ENCODE data around the gene HDC. TPM values are rescaled to one million over a fixed set of nuclear protein-coding genes. Genes with fewer than 3 reads are reported as not detected.
A peak's percentile ranks its signal among the peaks of the same experiment; 100 is the strongest.

HDC gene
- total RNA-seq, 1 donor from 2014 or later = 1.00 TPM

- no peak for DNase-seq (ENCODE audit: low spot score)
- intact Hi-C loops (cut with DNase I) = no loop called here
Measured at GRCh38 chr15:50257332-50257731, 8.2 kb downstream of the HDC start.

- intact Hi-C loops (cut with DNase I) = no loop called here
- DNase-seq (ENCODE audit: low spot score) = no peak
Measured at GRCh38 chr15:50256188-50257041, 9.1 kb downstream of the HDC start.

- no peak for DNase-seq (ENCODE audit: low spot score)
- intact Hi-C loops (cut with DNase I) = no loop called here
Measured at GRCh38 chr15:50252556-50252955, 13.0 kb downstream of the HDC start.

GRCh38 chr15:50251638-50252182, 13.8 kb downstream of the HDC start:
- intact Hi-C loops (cut with DNase I) = no loop called here
- DNase-seq (ENCODE audit: low spot score) = no peak

- intact Hi-C loops (cut with DNase I) = no loop called here
- no peak for DNase-seq (ENCODE audit: low spot score)
Measured at GRCh38 chr15:50250760-50251394, 14.6 kb downstream of the HDC start.

GRCh38 chr15:50249704-50250103, 15.8 kb downstream of the HDC start:
- intact Hi-C loops (cut with DNase I) = no loop called here
- no peak for DNase-seq (ENCODE audit: low spot score)

- no peak for DNase-seq (ENCODE audit: low spot score)
- intact Hi-C loops (cut with DNase I) = no loop called here
Measured at GRCh38 chr15:50248994-50249582, 16.4 kb downstream of the HDC start.

- intact Hi-C loops (cut with DNase I) = no loop called here
- peak; percentile 78 for DNase-seq (ENCODE audit: low spot score)
Measured at GRCh38 chr15:50247819-50248655, 17.5 kb downstream of the HDC start.

GRCh38 chr15:50246631-50247030, 18.9 kb downstream of the HDC start:
- no peak for DNase-seq (ENCODE audit: low spot score)
- intact Hi-C loops (cut with DNase I) = no loop called here

GRCh38 chr15:50244959-50245624, 20.4 kb downstream of the HDC start:
- DNase-seq (ENCODE audit: low spot score) = no peak
- intact Hi-C loops (cut with DNase I) = no loop called here

- no peak for DNase-seq (ENCODE audit: low spot score)
- intact Hi-C loops (cut with DNase I) = no loop called here
Measured at GRCh38 chr15:50244153-50244552, 21.4 kb downstream of the HDC start.

GRCh38 chr15:50241684-50242450, 23.7 kb downstream of the HDC start:
- DNase-seq (ENCODE audit: low spot score) = no peak
- intact Hi-C loops (cut with DNase I) = no loop called here

- DNase-seq (ENCODE audit: low spot score) = no peak
- intact Hi-C loops (cut with DNase I) = no loop called here
Measured at GRCh38 chr15:50238255-50238654, 27.3 kb downstream of the HDC start.

- intact Hi-C loops (cut with DNase I) = no loop called here
- no peak for DNase-seq (ENCODE audit: low spot score)
Measured at GRCh38 chr15:50236433-50236832, 29.1 kb downstream of the HDC start.

- intact Hi-C loops (cut with DNase I) = no loop called here
- no peak for DNase-seq (ENCODE audit: low spot score)
Measured at GRCh38 chr15:50235794-50236193, 29.7 kb downstream of the HDC start.

GRCh38 chr15:50234764-50235163, 30.8 kb downstream of the HDC start:
- intact Hi-C loops (cut with DNase I) = no loop called here

GRCh38 chr15:50233192-50233736, 32.3 kb downstream of the HDC start:
- DNase-seq (ENCODE audit: low spot score) = no peak
- intact Hi-C loops (cut with DNase I) = no loop called here

More at GRCh38 chr15:50234764-50235163, 30.8 kb downstream of the HDC start:
- DNase-seq (ENCODE audit: low spot score) = no peak

GRCh38 chr15:50232791-50233190, 32.7 kb downstream of the HDC start:
- intact Hi-C loops (cut with DNase I) = no loop called here
- no peak for DNase-seq (ENCODE audit: low spot score)
